GM18867 (cell line): ENCODE results near the gene CUL9.
A peak's percentile ranks its signal among the peaks of the same experiment; 100 is the strongest.

Experiments
- ATAC-seq: cut with Tn5 transposase; IDR thresholded peaks from one replicate; pipeline ENCODE4 v1.9.1; 2021; ENCODE audit warnings: mild to moderate bottlenecking, moderate library complexity; ENCODE audit not compliant: unreplicated experiment

CUL9 gene

GRCh38 chr6:43172104-43173007 is 9.6 kb upstream of the CUL9 start:
- no peak for ATAC-seq

GRCh38 chr6:43173591-43174262 is 8.3 kb upstream of the CUL9 start:
- no peak for ATAC-seq

GRCh38 chr6:43174263-43175112 is 7.5 kb upstream of the CUL9 start:
- peak; percentile 66 for ATAC-seq

- no peak for ATAC-seq
Observed at GRCh38 chr6:43175676-43176422, 6.1 kb upstream of the CUL9 start.

- ATAC-seq = no peak
Observed at GRCh38 chr6:43176423-43176786, 5.6 kb upstream of the CUL9 start.

- ATAC-seq = no peak
Observed at GRCh38 chr6:43178150-43178549, 3.8 kb upstream of the CUL9 start.

- ATAC-seq = no peak
Observed at GRCh38 chr6:43178951-43179830, 2.8 kb upstream of the CUL9 start.

GRCh38 chr6:43180058-43180457 is 1.9 kb upstream of the CUL9 start:
- ATAC-seq = no peak

- no peak for ATAC-seq
Observed at GRCh38 chr6:43180985-43181384, 1.0 kb upstream of the CUL9 start.

GRCh38 chr6:43181621-43181941 is 415 bp upstream of the CUL9 start:
- no peak for ATAC-seq

- ATAC-seq = no peak
Observed at GRCh38 chr6:43183441-43183840, 1.4 kb downstream of the CUL9 start.

- ATAC-seq = no peak
Observed at GRCh38 chr6:43184268-43184985, 2.4 kb downstream of the CUL9 start.

- ATAC-seq = no peak
Observed at GRCh38 chr6:43185391-43185985, 3.5 kb downstream of the CUL9 start.

GRCh38 chr6:43186019-43186418 is 4.0 kb downstream of the CUL9 start:
- no peak for ATAC-seq

GRCh38 chr6:43186706-43187105 is 4.7 kb downstream of the CUL9 start:
- ATAC-seq = no peak

- no peak for ATAC-seq
Observed at GRCh38 chr6:43187821-43188220, 5.8 kb downstream of the CUL9 start.

- ATAC-seq = no peak
Observed at GRCh38 chr6:43188426-43188825, 6.4 kb downstream of the CUL9 start.

- ATAC-seq = no peak
Observed at GRCh38 chr6:43189776-43190304, 7.8 kb downstream of the CUL9 start.

GRCh38 chr6:43192911-43193310 is 10.9 kb downstream of the CUL9 start:
- no peak for ATAC-seq
